ENCODE data around the gene PCSK2.

DNA sequence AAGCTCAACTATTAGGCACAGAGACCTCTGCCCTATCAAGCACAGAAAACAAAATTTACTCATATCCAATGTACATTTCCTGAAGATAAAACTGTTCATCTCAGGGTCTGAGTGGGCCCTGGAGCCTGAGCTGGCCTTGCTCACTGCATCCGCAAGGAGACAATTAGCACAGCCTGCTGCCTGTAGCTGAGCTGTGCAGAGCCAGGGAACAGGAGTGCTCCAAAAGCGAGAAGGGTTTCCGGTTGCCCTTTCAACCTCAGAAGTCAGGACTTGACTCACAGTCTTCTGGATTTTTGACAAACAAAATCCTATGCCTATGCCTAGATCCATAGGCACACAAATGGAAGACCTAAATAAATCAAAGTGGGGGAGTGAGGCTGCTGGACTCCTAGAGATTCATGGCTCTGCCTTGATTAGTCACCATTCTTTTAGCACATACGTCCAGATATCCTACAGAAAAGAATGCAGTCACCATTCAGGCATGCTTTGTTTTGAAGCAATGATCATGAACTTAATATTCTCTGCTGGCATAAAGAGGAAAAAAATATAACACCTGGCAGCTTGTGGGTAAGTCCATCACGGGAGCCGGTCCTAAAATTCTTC, 230.8 kb downstream of the PCSK2 start:
- TF ChIP-seq CTCF (IDR thresholded peaks at IDR 0.05; ENCODE audit: low read depth, low read length, poor library complexity, severe bottlenecking) (no peak), EZH2phosphoT487 (IDR thresholded peaks at IDR 0.05; ENCODE audit: borderline replicate concordance, low read length) (no peak)
